DOHH2 (cell line): ENCODE data around the gene CCDC78.

Source experiments
- H3F3A ChIP-seq: fragments of 200-600 bp; sonication (generic), shearing (Covaris generic); 2 replicates; pipeline ENCODE4 v1.6.0; 2016; ENCODE audit warnings: antibody characterized with exemption, mild to moderate bottlenecking; ENCODE audit not compliant: control insufficient read depth, insufficient read depth
- H3K27ac ChIP-seq: fragments of 200-600 bp; sonication (generic); 2 replicates; pipeline ENCODE4 v1.5.1; 2014; ENCODE audit warnings: low read depth, mild to moderate bottlenecking, low read length, moderate library complexity
- H3K27me3 ChIP-seq: fragments of 200-600 bp; sonication (generic); 2 replicates; pipeline ENCODE4 v1.6.1; 2014; ENCODE audit warnings: mild to moderate bottlenecking, low read length, mixed read lengths; ENCODE audit not compliant: control insufficient read depth
- H3K36me3 ChIP-seq: fragments of 200-600 bp; sonication (generic); 2 replicates; pipeline ENCODE4 v1.6.1; 2014; ENCODE audit warnings: mild to moderate bottlenecking, low read length, moderate library complexity, mixed read lengths; ENCODE audit not compliant: control insufficient read depth
- H3K4me1 ChIP-seq: fragments of 200-600 bp; sonication (generic); 2 replicates; pipeline ENCODE4 v1.6.1; 2014; ENCODE audit warnings: mild to moderate bottlenecking, low read length, mixed read lengths; ENCODE audit not compliant: control insufficient read depth
- H3K4me2 ChIP-seq: fragments of 200-600 bp; sonication (generic); 2 replicates; pipeline ENCODE4 v1.6.0; 2014; ENCODE audit warnings: mild to moderate bottlenecking, low read length, moderate library complexity
- H3K4me3 ChIP-seq: fragments of 200-600 bp; sonication (generic); 2 replicates; pipeline ENCODE4 v1.5.1; 2014; ENCODE audit warnings: mild to moderate bottlenecking, low read length, mixed read lengths
- H3K79me2 ChIP-seq: fragments of 200-600 bp; sonication (generic); 2 replicates; pipeline ENCODE4 v1.6.1; 2014; ENCODE audit warnings: mild to moderate bottlenecking, low read length, mixed read lengths; ENCODE audit not compliant: control insufficient read depth
- H3K9me2 ChIP-seq: fragments of 200-600 bp; sonication (generic); replicated peaks from 2 replicates; pipeline ENCODE4 v1.6.1; 2014; ENCODE audit warnings: mild to moderate bottlenecking, low read length, mixed read lengths; ENCODE audit not compliant: control insufficient read depth
- H3K9me3 ChIP-seq: fragments of 200-600 bp; sonication (generic); 2 replicates; pipeline ENCODE4 v1.6.1; 2014; ENCODE audit warnings: antibody characterized with exemption, low read length, mixed read lengths; ENCODE audit not compliant: control insufficient read depth, insufficient read depth
- H4K20me1 ChIP-seq: fragments of 200-600 bp; sonication (generic); 2 replicates; pipeline ENCODE4 v1.6.0; 2014; ENCODE audit warnings: low read depth, mild to moderate bottlenecking, antibody characterized with exemption, low read length, moderate library complexity; ENCODE audit not compliant: control insufficient read depth, insufficient read depth
- EZH2phosphoT487 ChIP-seq: fragments of 200-600 bp; sonication (generic); IDR thresholded peaks from 2 replicates; pipeline ENCODE4 v1.6.1; 2017; ENCODE audit warnings: borderline replicate concordance, mild to moderate bottlenecking, antibody characterized with exemption, low read length, moderate library complexity, mixed read lengths
- TF ChIP-seq, protein P1 (sequence below): fragments of 200-600 bp; sonication (generic); IDR thresholded peaks from one replicate; pipeline ENCODE4 v1.5.1; 2014; ENCODE audit warnings: antibody characterized with exemption, mild to moderate bottlenecking, low read depth, low read length; ENCODE audit not compliant: poor library complexity, severe bottlenecking

The CCDC78 gene

DNA sequence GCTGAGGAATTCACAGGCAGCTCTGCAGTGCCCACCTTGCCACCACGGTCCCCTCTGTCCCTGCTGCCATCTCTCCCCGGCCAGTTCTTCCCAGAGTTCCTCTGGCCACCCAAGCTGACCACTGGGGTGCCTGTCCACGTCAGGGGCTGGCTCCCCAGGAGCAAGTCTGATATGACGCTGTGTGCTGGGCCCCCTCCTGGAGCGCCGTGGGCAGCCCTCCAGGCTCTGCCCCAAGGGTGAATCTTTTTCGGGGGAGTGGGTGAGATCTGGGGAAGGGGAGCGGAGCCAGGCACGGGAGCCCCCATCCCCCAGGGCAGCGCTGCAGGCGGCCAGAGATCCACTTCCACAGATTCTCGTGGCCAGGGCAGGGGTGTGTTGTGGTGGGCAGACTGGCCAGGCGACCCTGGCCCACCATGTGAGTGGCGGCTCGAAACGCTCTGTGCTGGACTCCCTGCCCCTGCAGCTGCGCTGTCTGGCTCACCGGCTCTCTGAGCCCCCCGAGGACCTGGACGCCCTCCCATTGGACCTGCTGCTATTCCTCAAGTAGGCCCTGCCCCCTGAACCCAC, 38.0 kb upstream of the CCDC78 start:
- TF ChIP-seq, protein P1, sequence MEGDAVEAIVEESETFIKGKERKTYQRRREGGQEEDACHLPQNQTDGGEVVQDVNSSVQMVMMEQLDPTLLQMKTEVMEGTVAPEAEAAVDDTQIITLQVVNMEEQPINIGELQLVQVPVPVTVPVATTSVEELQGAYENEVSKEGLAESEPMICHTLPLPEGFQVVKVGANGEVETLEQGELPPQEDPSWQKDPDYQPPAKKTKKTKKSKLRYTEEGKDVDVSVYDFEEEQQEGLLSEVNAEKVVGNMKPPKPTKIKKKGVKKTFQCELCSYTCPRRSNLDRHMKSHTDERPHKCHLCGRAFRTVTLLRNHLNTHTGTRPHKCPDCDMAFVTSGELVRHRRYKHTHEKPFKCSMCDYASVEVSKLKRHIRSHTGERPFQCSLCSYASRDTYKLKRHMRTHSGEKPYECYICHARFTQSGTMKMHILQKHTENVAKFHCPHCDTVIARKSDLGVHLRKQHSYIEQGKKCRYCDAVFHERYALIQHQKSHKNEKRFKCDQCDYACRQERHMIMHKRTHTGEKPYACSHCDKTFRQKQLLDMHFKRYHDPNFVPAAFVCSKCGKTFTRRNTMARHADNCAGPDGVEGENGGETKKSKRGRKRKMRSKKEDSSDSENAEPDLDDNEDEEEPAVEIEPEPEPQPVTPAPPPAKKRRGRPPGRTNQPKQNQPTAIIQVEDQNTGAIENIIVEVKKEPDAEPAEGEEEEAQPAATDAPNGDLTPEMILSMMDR = no peak
- no peak for TF ChIP-seq EZH2phosphoT487
- Histone ChIP-seq H3K4me2 (no peak overlapping the region), H3F3A (no peaks in the 10 kb centered on the region), H3K9me2 (no peaks in the 10 kb centered on the region), H3K36me3 (no peaks in the 10 kb centered on the region), H3K27me3 (no peaks in the 10 kb centered on the region), H3K4me3 (no peak overlapping the region), H3K79me2 (no peaks in the 10 kb centered on the region), H3K9me3 (no peaks in the 10 kb centered on the region), H3K4me1 (no peaks in the 10 kb centered on the region), H4K20me1 (no peaks in the 10 kb centered on the region), H3K27ac (no peak overlapping the region)

GRCh38 chr16:763369-764183, 37.3 kb upstream of the CCDC78 start:
- TF ChIP-seq, protein P1 = no peak
- TF ChIP-seq EZH2phosphoT487 = no peak
- Histone ChIP-seq H3K4me3 (no peak overlapping the region), H3K79me2 (no peaks in the 10 kb centered on the region), H3K9me2 (no peaks in the 10 kb centered on the region), H3K36me3 (no peaks in the 10 kb centered on the region), H3K4me2 (no peak overlapping the region), H3K27me3 (no peaks in the 10 kb centered on the region), H4K20me1 (no peaks in the 10 kb centered on the region), H3F3A (no peaks in the 10 kb centered on the region), H3K9me3 (no peaks in the 10 kb centered on the region), H3K27ac (no peak overlapping the region), H3K4me1 (no peaks in the 10 kb centered on the region)

GRCh38 chr16:762595-763268, 36.5 kb upstream of the CCDC78 start:
- Histone ChIP-seq H3F3A (no peaks in the 10 kb centered on the region), H4K20me1 (no peaks in the 10 kb centered on the region), H3K9me3 (no peaks in the 10 kb centered on the region), H3K4me1 (no peaks in the 10 kb centered on the region), H3K27ac (no peak overlapping the region), H3K27me3 (no peaks in the 10 kb centered on the region), H3K4me2 (no peak overlapping the region), H3K9me2 (no peaks in the 10 kb centered on the region), H3K4me3 (no peak overlapping the region), H3K36me3 (no peaks in the 10 kb centered on the region), H3K79me2 (no peaks in the 10 kb centered on the region)
- TF ChIP-seq, protein P1 = no peak
- no peak for TF ChIP-seq EZH2phosphoT487
